EL (cell line): ENCODE results near the gene MRPL55.

Source experiments
- DNase-seq: peaks from one replicate; pipeline ENCODE4 v3.0.0-alpha.2; 2016

MRPL55 gene

DNA sequence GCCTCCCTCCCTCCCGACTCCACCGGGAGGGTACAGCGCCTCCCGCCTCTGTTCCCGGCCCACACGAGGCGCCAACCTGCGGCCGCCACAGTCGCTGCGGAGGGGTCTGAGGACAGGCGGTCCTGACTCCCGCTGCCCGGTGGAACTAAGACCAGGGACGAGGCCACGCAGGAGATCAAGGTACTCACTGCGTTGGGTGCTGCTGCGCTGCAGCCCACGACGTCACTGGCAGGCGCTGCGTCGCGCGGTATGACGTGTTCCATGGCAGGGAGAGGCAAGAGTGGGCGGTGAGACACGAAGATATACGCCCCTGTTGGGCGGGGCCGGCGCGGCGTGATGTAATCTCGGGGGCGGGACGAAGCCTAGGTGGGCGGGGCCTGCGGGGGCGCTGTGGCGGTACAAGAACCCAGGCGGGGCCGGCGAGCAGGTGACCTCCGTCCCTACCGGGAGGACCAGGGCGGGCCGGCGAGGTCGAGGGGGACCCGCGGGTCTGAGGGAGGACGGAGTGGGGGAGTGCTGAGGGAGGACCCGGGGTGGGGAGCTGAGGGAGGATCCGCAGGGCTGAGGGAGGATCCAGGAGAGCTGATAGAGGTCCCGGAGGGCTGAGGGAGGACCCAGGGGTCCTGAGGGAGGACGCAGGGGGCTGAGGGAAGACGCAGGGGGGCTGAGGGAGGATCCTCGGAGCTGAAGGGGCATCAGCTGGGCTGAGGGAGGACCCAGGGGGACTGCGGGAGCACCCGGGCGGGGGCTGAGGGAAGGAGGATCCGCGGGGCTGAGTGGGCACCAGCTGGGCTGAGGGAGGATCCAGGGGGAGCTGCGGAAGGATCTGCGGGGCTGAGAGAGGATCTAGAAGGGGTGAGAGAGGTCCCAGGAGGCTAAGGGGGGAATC, at the start of gene MRPL55:
TSS of gene MRPL55 (minus strand) at position 227 of the 889 bp plus-strand sequence. CDS start 1,039 bp downstream, outside the sequence.
- peak; percentile 95 for DNase-seq

DNA sequence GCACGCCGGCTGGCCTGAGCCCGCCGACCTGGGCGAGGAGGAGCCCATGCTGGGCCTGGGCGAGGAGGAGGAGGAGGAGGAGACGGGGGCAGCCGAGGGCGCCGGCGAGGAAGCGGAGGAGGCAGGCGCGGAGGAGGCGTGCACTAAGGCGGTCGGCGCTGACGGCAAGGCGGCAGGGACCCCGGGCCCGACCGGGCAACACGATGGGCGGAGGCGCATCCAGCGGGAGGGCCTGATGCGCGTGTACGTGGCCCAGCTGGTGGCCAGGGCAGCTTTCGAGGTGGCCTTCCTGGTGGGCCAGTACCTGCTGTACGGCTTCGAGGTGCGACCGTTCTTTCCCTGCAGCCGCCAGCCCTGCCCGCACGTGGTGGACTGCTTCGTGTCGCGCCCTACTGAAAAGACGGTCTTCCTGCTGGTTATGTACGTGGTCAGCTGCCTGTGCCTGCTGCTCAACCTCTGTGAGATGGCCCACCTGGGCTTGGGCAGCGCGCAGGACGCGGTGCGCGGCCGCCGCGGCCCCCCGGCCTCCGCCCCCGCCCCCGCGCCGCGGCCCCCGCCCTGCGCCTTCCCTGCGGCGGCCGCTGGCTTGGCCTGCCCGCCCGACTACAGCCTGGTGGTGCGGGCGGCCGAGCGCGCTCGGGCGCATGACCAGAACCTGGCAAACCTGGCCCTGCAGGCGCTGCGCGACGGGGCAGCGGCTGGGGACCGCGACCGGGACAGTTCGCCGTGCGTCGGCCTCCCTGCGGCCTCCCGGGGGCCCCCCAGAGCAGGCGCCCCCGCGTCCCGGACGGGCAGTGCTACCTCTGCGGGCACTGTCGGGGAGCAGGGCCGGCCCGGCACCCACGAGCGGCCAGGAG, 49.3 kb upstream of the MRPL55 start:
- no peak for DNase-seq

DNA sequence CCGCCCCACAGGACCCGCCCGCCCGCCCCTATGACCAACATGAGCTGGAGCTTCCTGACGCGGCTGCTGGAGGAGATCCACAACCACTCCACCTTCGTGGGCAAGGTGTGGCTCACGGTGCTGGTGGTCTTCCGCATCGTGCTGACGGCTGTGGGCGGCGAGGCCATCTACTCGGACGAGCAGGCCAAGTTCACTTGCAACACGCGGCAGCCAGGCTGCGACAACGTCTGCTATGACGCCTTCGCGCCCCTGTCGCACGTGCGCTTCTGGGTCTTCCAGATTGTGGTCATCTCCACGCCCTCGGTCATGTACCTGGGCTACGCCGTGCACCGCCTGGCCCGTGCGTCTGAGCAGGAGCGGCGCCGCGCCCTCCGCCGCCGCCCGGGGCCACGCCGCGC, 48.6 kb upstream of the MRPL55 start:
- no peak for DNase-seq

DNA sequence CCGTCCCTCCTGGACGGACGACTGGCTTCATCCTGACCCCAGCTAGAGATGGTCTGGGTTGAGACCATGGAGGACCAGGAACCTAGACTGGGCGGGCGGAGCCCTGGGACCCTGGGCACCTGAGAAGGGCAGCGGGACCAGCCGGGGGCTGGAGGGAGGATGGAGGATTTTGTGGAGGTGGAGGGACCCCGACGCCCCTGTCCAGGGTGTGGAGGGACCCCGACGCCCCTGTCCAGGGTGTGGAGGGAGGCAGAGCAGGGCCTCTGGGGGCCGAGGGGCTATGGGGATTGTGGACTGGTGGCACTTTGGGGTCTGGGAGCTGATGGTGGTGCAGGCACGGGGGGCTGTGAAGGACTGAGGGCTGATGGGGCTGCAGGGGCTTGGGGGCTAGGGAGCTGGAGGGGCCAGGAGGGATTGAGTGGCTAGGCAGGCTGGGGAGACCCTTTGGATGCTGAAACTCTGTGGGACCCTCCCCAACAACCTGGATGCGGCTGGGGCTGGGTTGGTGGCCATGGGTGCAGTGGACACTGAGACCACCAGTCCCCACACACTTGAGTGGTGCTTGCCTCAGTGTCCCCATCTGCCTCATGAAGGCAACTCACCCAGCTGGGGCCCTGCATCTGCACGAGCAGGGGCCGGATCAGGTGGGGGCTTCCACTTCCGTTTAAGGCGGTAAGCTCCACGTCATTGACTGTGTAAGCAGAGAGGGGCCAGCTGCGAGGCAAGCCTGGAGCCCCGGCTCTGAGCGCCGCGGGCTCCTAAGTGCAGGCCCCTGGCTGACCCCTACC, 48.0 kb upstream of the MRPL55 start:
- no peak for DNase-seq

DNA sequence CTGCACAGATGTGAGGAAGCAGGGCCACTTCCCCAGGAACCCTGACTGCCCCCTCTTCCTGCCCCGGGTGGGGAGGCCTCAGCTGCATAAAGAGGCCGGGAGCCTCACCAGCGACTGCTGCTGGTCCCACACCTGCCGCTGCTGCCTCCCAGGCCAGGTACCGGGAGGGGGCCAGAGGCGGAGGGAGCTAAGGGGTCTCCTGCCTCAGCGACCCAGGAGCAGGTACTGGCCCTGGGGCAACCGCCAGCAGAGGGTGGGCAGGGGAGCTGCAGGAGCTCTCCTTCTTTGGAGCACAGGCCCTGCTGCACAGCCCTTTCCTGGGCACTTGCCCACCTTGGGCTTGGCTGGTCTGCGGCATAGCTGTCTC, 47.4 kb upstream of the MRPL55 start:
- DNase-seq = no peak

DNA sequence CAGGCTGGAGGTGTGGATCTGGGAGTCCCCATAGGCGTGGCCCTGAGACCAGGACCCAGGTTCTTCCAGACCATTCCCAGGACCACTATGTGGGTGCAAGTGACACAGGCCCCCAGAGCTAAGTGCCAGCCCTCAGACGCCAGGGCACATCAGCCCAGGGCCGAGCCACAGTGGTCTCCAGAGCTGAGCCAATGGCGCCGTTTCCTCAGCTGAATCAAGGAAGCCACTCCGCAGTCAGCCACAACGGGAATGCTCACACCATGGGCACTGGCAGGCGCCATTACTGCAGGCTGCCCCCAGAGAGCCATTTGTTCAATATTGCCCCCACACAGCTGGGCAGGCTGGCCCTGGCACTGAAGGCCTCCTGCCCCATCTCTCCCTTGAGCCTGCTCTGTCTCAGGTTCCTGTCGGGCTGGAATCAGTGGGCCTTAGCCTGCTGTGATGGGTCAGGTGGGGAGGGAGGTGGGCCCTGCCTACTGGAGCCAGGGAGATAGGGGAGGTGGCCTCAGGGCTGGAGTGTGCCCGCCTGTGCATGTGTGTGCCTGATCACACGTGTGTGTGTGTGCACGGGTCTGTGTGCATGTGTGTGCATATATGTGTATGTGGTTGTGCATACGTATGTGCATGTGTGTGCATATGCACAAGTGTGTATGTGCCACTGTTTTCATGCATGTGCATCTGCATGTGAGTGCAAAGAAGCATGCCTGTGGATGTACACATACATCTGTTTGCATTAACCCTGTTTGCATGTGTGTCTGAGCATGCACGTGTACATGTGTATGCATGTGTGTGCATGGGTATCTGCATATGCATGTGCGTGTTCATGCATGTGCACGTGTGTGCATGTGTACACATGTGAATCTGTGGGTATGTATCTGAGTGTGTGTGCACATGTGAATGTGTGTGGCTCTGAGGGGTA, 46.8 kb upstream of the MRPL55 start:
- no peak for DNase-seq

DNA sequence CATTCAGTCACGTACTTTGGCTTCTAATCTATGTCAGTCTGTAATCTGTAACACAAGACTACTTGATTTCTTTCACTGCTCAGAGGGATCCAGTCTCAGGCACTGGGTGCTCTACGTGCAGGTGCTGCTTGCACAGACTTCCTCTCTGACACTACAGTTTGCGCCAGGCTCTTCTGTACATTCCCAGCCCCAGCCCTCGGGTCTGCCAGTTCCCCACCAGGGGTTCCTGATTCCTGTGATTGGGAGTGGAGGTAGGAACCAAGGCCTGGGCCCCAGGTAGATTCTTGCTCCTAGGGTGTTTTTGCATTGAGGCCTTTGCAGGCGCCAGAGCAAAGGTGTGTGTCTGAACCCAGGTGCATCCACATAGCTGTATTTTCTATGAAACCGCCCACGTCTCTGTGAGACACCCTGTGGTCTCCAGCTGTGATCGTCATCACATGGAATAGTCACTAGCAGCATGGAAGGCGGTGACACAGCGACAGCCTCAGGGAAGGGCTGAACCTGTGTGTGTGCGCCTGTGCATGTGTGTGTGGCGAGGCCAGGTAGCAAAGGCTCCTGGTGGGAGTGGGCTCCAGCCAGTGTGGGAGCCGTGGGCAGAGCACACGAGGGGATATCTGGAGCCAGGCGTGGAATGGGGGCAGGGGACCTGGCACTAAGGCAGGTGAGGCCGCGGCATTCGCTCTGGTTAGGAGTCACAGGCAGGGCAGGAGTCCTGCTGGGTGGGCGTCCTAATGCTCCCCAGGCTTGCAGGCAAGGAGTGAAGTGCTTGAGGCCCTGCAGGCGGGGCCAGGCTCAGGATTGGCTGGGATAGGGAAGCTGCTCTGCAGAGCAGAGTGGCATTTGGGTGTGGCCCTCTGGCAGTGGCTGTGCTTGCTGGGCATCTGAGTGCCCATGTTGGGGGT, 45.8 kb upstream of the MRPL55 start:
- DNase-seq = no peak

DNA sequence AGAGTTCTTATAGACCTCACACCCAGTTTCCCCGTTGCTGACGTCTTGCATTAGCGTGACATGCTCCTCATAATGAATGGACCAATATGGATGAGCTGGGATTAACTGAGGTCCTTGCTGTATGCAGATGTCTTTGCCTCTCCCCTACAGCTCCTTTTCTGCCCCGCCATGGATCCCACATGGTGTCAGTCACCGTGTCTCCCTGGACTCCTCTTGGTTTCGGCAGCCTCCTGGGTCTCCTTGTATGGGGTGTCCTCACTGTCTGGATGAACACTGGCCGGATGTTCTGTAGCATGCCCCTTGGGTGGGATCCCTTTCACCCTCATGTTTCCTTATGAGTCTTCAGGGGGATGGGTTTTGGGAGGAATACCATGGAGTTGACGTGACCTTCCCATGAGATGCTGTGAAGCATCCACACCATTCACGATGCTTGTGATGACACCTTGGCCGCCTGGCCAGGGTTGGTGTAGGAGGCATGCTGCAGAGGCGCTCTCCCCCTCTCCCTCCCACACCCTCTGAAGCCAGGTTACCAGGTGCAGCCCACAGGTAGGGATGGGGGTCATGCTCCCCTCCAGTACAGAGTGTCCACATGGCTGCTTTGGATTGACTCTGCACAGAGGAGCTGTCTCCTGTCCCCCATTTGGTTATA, 45.0 kb upstream of the MRPL55 start:
- no peak for DNase-seq

DNA sequence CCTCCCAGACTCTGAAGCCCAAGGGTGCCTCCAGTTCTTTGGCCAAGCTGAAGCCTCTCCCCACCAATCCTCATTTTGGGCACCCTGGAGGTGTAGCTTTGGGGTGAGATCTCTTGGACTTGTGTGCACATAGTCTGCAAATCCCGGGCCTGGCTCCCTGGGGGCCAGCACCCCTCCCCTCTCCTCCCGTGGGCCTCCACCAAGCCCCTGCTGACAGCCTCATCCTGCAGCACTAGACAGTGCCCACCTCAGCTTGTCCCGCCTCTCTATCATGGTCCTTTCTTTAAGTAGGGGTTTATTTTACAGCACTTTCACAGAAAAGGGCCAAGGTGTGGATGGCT, 43.8 kb upstream of the MRPL55 start:
- no peak for DNase-seq

DNA sequence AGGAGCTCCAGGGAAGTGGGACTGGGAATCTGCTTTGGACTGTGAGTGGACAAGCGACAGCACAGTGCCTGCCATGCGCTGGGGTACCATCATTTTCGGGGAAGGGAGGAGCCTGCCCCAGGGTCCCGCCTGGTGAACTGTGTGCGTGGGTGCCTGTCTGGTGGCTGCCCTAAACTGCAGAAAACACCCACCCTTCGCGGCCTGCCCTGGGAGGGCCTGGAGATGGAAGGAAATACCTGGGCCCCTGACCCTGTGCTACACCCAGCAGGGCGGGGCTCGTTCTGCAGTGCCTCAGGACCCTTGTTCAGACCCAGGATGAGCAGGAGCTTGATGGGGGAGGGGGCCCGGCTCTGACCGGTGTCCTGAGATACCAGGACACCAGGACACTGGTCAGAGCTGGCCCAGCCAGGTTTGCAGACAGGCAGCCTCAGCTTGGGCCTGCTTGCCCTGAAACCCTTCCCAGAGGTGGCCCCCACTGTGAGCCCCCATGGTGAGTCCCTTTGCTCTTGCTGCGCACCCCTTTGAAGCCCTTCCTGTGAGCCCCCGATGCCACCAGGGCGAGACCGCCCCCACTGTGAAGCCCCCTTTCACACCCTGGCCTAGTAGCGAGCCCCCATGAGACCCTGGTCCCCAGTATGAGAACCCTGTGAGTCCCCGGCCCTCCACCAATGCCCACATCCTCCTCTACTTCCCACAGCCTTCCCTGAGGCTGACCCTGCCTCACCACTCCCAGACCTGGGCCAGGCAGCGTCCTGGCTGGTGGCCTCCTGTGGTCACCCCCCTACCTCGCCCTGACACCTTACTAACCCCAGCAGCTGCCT, 43.2 kb upstream of the MRPL55 start:
- DNase-seq = no peak

DNA sequence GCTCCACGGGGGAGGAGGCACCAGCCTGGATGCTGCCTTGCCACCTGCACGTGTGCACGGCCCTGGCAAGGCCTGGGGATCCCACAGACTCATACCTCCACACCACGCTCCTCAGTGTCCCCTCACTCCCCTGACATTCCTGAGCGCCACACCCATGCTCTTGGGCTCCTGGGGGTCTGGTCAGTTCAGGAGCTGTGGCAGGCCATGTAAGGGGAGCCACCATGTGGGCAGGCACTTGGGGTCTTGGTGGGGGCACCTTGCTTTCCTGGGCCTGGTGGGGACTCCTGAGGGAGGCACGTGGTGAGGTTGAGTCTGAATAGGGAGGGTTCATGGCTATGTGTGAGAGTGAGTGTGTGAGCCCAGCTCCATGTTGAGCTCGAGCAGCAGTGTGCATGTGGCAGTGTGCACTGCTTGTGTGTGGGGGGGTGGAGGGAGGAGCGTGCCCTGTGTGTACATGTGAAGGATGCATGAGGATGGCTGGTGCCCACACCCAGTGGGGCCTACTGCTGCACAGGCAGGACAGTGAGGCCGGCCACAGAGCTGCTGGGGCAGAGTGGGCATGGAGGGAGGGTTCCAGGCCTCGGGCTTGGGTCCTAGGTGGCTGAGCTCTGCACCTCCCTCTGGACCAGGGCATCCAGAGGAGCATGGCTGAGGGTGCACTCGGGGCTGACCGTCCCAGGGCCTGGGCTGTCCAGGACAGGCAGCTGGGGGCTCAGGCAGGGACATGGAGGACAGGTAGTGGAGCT, 42.3 kb upstream of the MRPL55 start:
- no peak for DNase-seq

DNA sequence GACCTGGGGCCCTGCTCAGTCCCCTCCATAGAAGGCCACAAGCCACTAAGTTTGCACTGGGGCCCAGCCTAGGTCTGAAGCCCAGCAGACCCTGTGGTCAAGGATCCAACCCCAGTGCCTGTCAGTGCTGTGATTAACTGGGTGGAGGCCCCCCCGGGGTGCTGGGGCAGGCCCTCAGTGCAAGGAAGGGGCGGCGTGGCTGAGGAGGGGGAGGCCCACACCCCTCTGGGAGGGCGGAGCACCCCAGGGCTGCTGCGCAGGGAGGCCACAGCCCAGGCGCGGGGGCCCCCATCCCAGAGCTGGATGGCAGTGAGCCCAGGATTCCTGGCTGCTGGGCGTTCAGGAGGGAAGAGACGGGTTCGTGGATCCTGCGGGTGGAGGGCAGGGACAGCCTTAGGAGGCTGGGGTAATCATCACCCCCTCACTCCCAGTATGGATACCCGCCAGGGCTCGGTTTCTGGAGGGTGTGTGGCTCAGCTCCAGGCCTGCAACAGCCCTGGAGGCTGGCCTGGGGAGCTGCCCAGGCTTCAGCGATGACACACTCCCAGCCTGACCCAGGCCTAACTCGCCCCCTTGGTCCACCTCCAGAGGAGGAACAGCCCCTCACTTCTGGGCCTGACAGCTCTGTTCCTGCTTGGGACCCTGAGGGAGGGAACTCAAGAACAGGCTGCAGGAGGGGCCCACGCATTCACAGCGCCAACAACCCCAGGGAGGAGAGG, 41.5 kb upstream of the MRPL55 start:
- DNase-seq = peak; percentile 74

DNA sequence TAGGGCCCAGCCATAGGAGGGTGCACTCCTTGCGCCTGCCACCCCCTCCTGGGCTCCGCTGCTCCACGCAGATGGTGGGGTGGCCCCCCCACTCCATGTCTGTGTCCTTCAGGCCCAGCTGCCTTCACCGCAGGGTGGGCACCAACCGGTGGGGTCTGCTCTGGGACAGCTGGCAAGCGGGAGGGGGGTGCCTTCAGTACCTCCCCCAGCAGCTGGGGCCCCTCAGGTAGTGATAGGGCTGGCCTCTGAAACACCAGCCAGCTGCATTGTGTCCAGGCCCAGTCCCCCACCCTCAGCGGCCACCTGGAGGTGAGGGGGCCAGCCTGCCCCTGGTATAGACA, 41.0 kb upstream of the MRPL55 start:
- no peak for DNase-seq

DNA sequence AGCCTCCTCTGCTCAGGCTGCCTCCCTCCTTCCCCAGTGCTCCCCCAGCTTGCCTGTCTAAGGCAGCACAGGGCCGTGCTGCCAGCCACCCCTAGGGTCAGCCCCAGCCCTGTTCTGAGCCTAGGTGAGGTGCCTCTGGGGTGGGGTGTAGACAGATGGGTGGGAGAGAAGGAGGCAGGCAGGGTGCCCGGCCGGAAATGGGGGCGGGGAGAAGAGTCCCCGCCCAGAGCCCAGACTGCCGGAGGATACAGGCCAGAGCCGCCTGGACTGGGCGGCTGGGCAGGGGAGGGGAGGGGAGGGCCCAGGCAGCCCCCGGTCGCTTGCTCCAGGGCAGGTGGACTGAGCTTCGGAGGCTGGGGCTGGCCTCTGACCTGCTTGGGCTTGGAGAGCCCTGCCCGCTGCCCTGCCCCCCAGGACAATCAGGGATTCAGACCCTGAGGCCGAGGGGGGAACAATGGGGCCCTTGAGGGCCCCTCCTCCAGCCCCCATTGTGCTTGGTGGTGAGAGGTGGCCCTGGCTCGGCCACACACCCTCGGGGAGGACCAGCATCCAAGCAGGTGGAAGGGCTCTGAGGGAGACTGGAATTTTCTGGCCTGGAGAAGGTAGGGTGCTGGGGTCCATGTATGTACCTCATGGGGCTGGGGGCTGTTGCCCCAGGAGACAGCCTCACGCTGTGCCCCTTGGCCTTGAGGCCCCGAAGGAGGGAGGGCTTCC, 40.5 kb upstream of the MRPL55 start, which contains the start of gene GJC2:
TSS of gene GJC2 (plus strand) at position 525 of the 714 bp plus-strand sequence. CDS start 7,829 bp downstream, outside the sequence.
- peak; percentile 38 for DNase-seq

DNA sequence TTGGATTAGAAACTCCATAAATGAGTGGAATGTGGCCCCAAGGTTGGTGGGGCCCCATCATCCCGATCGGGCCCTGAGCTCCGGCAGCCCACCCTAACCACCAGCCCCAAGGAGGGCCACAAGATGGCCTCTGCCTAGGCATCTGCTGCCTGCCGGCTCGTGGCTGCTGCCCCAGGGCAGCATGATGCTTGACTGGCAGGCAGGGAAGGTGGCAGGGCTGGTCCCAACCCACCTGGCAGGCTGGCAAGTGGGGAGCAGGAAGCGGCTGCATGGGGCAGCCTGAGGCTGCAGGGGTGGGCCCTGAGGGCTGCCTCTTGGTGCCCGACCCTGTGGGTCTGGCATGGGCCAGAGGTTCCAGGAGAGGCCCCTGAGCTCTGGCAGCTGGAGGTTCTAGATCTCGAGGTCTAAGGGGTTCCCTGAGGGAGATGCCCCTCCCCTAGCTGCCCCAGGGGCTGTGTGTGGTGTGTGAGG, 39.9 kb upstream of the MRPL55 start:
- no peak for DNase-seq

DNA sequence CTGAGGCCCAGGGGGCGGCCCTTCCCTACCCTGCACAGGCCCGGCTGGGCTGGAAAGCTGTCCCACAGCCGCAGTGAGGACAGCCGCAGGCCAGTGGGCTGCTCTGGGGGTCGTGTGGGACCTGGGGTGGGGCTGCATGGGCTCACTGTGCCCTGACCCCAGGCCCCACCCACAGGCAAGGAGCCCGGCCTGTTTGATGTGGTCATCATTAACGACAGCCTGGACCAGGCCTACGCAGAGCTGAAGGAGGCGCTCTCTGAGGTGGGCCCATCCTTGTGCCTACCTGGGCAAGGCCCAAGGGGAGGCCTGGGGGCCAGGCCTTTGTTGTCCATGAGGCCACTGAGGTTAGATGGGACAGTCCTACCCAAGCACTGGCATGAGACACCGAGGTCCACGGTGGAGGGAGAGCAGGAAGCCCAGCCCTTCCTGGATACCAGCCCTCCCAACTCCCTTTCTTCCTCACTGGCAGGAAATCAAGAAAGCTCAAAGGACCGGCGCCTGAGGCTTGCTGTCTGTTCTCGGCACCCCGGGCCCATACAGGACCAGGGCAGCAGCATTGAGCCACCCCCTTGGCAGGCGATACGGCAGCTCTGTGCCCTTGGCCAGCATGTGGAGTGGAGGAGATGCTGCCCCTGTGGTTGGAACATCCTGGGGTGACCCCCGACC, 39.2 kb upstream of the MRPL55 start:
- DNase-seq = no peak

DNA sequence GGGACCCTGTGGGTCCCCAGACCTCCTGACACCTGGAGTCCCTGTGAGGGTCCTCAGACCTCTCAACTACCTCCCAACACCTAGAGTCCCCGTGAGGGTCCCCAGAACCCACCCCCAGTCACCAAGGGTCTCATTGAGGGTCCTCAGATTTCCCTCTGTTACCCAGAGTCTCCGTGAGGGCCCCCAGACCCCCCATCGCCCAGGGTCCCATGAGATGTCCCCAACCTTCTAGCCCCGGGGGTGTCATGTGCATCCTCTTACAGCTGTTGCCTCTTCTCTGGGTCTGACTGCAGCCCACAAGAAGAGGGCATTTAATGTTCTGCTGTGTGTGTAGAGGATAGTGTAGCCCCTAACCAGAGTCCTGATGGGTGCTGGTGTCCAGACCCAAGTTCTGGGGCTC, 38.7 kb upstream of the MRPL55 start:
- DNase-seq = no peak
